ENCODE results near the gene CCDC39. TPM values are rescaled to one million over a fixed set of nuclear protein-coding genes. Genes with fewer than 3 reads are reported as not detected.

The CCDC39 gene
- polyA plus RNA-seq, 1 donor (not counting 4 experiments of a cell fraction or from before 2014, with no cell fraction given) = not detected

- no peak overlapping the region for H3K4me2 ChIP-seq (ENCODE audit: control insufficient read depth, extremely low read depth, insufficient read depth, low read depth, low read length)
- no peaks in the 10 kb centered on the region for H3K36me3 ChIP-seq (ENCODE audit: control insufficient read depth in 2 of 2, extremely low read depth in 1 of 2, insufficient read depth in 2 of 2, low read length in 2 of 2)
- no peak overlapping the region for H3K9ac ChIP-seq (ENCODE audit: control insufficient read depth, extremely low read depth, insufficient read depth, low read length)
- dilution Hi-C loops (cut with MboI; ENCODE audit: extremely low pct_ligation_motif_present, low sequenced_read_pairs) = no loop called here
- no peak overlapping the region for H2AFZ ChIP-seq (ENCODE audit: control insufficient read depth, low read length)
- H3K9me1 ChIP-seq (ENCODE audit: control insufficient read depth, extremely low read depth, insufficient read depth, low read length) = no peaks in the 10 kb centered on the region
- DNase-seq (ENCODE audit: low read depth, low spot score) (no peak), FAIRE-seq (no peak)
- TF ChIP-seq EZH2 (IDR thresholded peaks at IDR 0.05; ENCODE audit: low read length) (no peak), CTCF (optimal IDR thresholded peaks at IDR 0.05 in 1 of 3, IDR thresholded peaks at IDR 0.05 in 1 of 3, conservative IDR thresholded peaks at IDR 0.05 in 1 of 3; ENCODE audit: extremely low read depth in 1 of 3, insufficient read depth in 2 of 3, low read length in 3 of 3) (peak in 1 of 3 experiments; percentile 2)
- no peak overlapping the region for H3K4me3 ChIP-seq (ENCODE audit: control insufficient read depth in 2 of 3, extremely low read depth in 1 of 3, insufficient read depth in 2 of 3, low read depth in 1 of 3, low read length in 3 of 3)
- H3K9me3 ChIP-seq (ENCODE audit: control insufficient read depth, low read depth, low read length) = no peaks in the 10 kb centered on the region
- no peaks in the 10 kb centered on the region for H3K27me3 ChIP-seq (ENCODE audit: control insufficient read depth, extremely low read depth, insufficient read depth, low read length)
- H4K20me1 ChIP-seq (ENCODE audit: control insufficient read depth, extremely low read depth, insufficient read depth, low read length) = no peaks in the 10 kb centered on the region
- H3K79me2 ChIP-seq (ENCODE audit: control insufficient read depth, insufficient read depth, low read length) = no peaks in the 10 kb centered on the region
- H3K27ac ChIP-seq (ENCODE audit: control insufficient read depth, insufficient read depth, low read length) = no peak overlapping the region
- H3K4me1 ChIP-seq (ENCODE audit: control insufficient read depth, extremely low read depth, insufficient read depth, low read length) = no peaks in the 10 kb centered on the region
Observed at GRCh38 chr3:180690061-180690460, 10.8 kb upstream of the CCDC39 start.

GRCh38 chr3:180684807-180685206 lies 5.5 kb upstream of the CCDC39 start:
- DNase-seq (ENCODE audit: low read depth, low spot score) = no peak
- dilution Hi-C loops (cut with MboI; ENCODE audit: extremely low pct_ligation_motif_present, low sequenced_read_pairs) = no loop called here
- Histone ChIP-seq H3K27ac (ENCODE audit: control insufficient read depth, insufficient read depth, low read length) (no peak overlapping the region), H3K4me3 (ENCODE audit: control insufficient read depth in 2 of 3, extremely low read depth in 1 of 3, insufficient read depth in 2 of 3, low read depth in 1 of 3, low read length in 3 of 3) (no peak overlapping the region), H3K9me3 (ENCODE audit: control insufficient read depth, low read depth, low read length) (no peaks in the 10 kb centered on the region), H3K9me1 (ENCODE audit: control insufficient read depth, extremely low read depth, insufficient read depth, low read length) (no peaks in the 10 kb centered on the region), H3K27me3 (ENCODE audit: control insufficient read depth, extremely low read depth, insufficient read depth, low read length) (peaks cover 2% of the 10 kb centered on the region), H3K9ac (ENCODE audit: control insufficient read depth, extremely low read depth, insufficient read depth, low read length) (no peak overlapping the region), H3K36me3 (ENCODE audit: control insufficient read depth in 2 of 2, extremely low read depth in 1 of 2, insufficient read depth in 2 of 2, low read length in 2 of 2) (no peaks in the 10 kb centered on the region), H3K4me1 (ENCODE audit: control insufficient read depth, extremely low read depth, insufficient read depth, low read length) (no peaks in the 10 kb centered on the region), H2AFZ (ENCODE audit: control insufficient read depth, low read length) (no peak overlapping the region), H3K79me2 (ENCODE audit: control insufficient read depth, insufficient read depth, low read length) (no peaks in the 10 kb centered on the region), H3K4me2 (ENCODE audit: control insufficient read depth, extremely low read depth, insufficient read depth, low read depth, low read length) (no peak overlapping the region), H4K20me1 (ENCODE audit: control insufficient read depth, extremely low read depth, insufficient read depth, low read length) (no peaks in the 10 kb centered on the region)
- FAIRE-seq = no peak
- TF ChIP-seq EZH2 (IDR thresholded peaks at IDR 0.05; ENCODE audit: low read length) (no peak), CTCF (optimal IDR thresholded peaks at IDR 0.05 in 1 of 3, IDR thresholded peaks at IDR 0.05 in 1 of 3, conservative IDR thresholded peaks at IDR 0.05 in 1 of 3; ENCODE audit: extremely low read depth in 1 of 3, insufficient read depth in 2 of 3, low read length in 3 of 3) (no peak)

All from keratinocyte (primary cell).